ENCODE data around the gene SYNGAP1. TPM values are rescaled to one million over a fixed set of nuclear protein-coding genes. Genes with fewer than 3 reads are reported as not detected.

The SYNGAP1 gene
- total and polyA plus RNA-seq, 2 of the 8 experiments (the other 6 are each of a cell fraction or from before 2014, with no cell fraction given), result 31.0 to 101 TPM

DNA sequence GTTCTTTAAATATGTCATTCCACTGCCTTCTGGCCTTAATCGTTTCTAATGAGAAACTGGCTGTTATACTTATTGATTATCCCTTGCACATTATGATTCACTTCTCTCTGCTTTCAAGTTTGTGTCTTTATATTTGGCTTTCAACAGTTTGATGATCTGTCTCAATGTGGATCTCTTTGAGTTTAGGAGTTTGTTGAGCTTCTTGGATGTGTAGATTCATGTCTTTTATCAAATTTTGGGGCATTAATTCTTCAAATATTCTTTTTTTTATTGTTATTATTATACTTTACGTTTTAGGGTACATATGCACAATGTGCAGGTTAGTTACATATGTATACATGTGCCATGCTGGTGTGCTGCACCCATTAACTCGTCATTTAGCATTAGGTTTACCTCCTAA lies 63.8 kb downstream of the SYNGAP1 start (continued):
- no peak for TF ChIP-seq CHD7 (IDR thresholded peaks at IDR 0.05; ENCODE audit: insufficient replicate concordance, low read length)
